Choroid plexus epithelial cell (primary cell): Measurements from ENCODE around the gene NME4.

Experiments
- DNase-seq: peaks from one replicate; pipeline ENCODE4 v3.0.0-alpha.2; 2010; ENCODE audit warnings: low read depth
- H3K4me3 ChIP-seq: 2 replicates; pipeline ENCODE4 v1.5.1; 2011; ENCODE audit warnings: low read depth, mild to moderate bottlenecking, control low read depth, low read length, moderate library complexity
- CTCF ChIP-seq: conservative IDR thresholded peaks from 2 replicates; pipeline ENCODE4 v1.5.1; 2011; ENCODE audit warnings: low read depth, mild to moderate bottlenecking, control low read depth, inconsistent platforms, low read length, moderate library complexity

Gene NME4

GRCh38 chr16:444027-444426, 47.0 kb downstream of the NME4 start:
- no peak for TF ChIP-seq CTCF
- no peak overlapping the region for H3K4me3 ChIP-seq

GRCh38 chr16:445566-445965, 48.6 kb downstream of the NME4 start:
- no peak for TF ChIP-seq CTCF
- no peak overlapping the region for H3K4me3 ChIP-seq
- no peak for DNase-seq

More at GRCh38 chr16:444027-444426, 47.0 kb downstream of the NME4 start:
- DNase-seq = no peak
